T-helper 2 cell treated with Interferon-gamma antibody and Interleukin-4, amounts not matched to agents 100 ng/mL and 5 ng/mL, for 36 hours (primary cell): Measurements from ENCODE around the gene TRIM69. TPM values are rescaled to one million over a fixed set of nuclear protein-coding genes. Genes with fewer than 3 reads are reported as not detected.
"Not testable (repeated sequence)": the region's sequence is repeated elsewhere in the genome, so short reads cannot be mapped to it uniquely, and the experiment has no call there.

ENCODE experiments used
- intact Hi-C: fragments of 100-400 bp; cut with micrococcal nuclease; formaldehyde crosslinking; loops from one replicate; pipeline ENCODE4 v1.15.1; 2023
- total RNA-seq: library from RNA; stranded (reverse); gene quantifications from 2 replicates; pipeline ENCODE4 v1.2.3, GENCODE V29; 2022

TRIM69 gene
- total RNA-seq, 1 donor from 2014 or later = 55.7 TPM

DNA sequence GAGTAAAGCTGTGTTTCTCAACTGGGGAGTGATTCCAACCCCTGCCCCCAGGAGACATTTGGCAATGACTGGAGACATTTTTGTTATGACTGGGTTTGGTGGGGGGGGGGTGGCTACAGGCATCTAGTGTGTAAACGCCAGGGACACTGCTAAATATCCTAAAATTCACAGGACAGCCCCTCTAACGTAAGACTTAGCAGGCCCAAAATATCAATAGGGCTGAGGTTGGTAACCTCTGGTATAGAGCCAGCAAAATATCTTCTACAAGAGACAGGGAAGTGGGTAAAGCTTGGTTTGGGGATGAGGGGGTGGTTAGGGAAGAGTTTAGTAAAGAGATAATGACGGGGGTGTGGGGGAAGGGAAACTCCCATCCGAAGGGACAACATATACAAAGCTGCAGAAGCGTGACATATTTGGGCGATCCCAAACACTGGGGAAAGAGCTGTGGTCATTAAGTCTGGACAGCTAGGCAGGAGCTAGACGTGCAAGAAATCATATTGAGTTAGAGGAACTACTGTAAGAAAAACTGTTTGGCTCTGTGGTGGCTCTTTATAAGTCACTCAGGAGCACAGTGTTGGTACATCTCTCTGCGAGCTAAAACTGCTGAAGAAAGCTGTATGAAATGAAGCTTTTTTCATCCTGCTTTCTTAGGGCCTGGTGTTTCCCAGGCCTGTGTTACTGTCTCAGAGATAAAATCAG is 697 bp upstream of the TRIM69 start:
- intact Hi-C loops = loop anchor here (2.0 to 5.0 kb wide), 2 partner anchors 17 to 138 kb away; no protein-coding TSS in a partner anchor

DNA sequence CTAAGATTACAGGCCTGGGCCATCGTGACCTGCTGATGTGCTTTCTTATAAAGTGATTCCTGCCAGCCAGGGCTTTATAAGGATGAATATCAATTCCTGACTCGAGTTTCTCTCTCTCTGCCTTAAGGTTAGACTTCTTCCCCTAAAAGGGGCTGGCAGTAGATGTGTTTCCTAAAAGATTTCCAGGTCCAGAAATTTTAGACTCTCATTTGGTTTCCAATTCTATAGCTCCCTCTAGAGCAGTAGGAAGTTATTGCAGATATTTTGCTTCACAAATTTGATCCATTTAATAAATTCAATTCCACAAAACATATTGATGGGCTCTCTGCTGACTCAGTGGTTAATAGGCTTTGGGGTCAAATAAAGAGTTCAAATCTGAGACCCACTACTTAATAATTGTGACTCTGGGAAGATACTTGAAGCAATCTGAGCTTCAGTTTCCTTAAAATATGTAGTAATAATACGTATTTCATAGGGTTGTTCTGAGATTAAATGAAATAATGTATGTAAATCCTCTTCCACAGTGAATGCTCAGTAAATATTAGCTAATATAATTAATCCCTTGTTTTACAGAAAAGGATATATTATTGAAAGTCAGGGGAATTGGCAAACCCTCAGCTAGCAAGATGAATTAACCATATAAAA is 2.1 kb downstream of the TRIM69 start:
- intact Hi-C loops = loop anchor here (1.0 to 5.0 kb wide), 4 partner anchors 24 to 160 kb away; partner anchors contain the start of gene SPG11

DNA sequence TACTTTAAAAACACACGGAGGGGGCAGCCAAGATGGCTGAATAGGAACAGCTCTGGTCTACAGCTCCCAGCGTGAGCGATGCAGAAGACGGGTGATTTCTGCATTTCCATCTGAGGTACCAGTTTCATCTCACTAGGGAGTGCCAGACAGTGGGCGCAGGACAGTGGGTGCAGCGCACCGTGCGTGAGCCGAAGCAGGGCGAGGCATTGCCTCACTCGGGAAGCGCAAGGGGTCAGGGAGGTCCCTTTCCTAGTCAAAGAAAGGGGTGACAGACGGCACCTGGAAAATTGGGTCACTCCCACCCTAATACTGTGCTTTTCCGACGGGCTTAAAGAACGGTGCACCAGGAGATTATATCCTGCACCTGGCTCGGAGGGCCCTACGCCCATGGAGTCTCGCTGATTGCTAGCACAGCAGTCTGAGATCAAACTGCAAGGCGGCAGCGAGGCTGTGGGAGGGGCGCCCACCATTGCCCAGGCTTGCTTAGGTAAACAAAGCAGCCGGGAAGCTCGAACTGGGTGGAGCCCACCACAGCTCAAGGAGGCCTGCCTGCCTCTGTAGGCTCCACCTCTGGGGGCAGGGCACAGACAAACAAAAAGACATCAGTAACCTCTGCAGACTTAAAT is 3.0 kb downstream of the TRIM69 start:
- intact Hi-C loops = loop anchor here (5.0 kb wide), 1 partner anchor 142 kb away; no protein-coding TSS in a partner anchor

GRCh38 chr15:44743454-44743853 is 7.1 kb downstream of the TRIM69 start:
- intact Hi-C loops = not testable (repeated sequence)

- intact Hi-C loops = no loop called here
Observed at GRCh38 chr15:44753345-44753744, 17.0 kb downstream of the TRIM69 start.

DNA sequence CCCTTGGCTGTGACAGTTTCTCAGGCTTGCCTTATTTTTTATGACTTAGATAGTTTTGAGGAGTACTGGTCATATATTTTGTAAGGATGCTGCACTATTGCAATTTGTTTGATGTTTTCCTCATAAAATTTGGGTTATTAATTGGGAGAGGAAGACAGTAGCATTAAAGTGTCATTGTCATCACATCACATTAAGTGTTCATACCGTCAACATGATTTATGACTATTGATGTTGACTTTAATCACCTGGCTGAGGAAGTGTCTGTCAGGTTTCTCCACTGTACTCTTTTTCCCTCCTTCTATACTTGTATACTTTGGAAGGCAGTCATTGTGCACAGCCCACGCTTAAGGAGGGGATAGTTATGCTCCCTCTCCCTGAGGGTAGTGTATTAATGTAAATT is 26.9 kb downstream of the TRIM69 start:
- intact Hi-C loops = no loop called here

DNA sequence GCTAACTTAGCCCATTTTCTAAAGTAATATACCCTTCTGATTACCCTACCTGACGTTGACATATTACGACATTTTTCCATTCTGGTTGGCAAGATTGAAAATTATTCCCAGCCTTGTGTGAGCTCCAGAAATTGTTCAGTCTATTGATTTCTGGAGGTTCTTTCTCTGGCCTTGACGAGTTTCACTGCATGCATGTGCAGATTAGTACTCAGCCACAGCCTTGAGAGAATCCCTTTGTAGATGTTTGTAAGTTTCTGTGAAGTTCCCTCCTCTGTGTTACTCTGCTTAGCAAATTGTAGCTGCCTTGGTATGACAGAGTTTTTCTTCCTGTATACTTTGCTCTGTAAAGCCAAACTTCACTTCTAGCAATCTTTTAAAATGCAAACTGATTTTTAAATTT is 27.5 kb downstream of the TRIM69 start:
- intact Hi-C loops = no loop called here

DNA sequence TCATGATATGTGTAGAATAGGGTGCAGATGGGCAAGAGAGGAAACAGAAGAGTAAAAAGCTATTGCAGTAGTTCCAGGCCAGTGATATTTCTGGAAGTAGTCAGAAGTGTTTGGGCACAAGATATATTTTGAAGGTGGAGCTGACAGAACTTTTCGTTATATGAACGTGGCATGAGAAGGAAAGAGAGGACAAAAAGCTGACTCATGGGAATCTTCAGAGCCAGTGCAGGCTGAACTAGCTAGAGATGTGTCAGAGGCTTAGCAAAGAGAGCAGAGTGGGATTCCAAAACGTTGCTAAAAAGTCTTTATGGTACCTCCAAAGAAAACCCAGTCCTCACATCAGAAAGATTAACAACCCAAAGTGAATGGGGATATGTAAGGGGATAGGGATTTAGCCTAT is 28.7 kb downstream of the TRIM69 start:
- intact Hi-C loops = no loop called here

- intact Hi-C loops = no loop called here
Observed at GRCh38 chr15:44769521-44769920, 33.2 kb downstream of the TRIM69 start.

DNA sequence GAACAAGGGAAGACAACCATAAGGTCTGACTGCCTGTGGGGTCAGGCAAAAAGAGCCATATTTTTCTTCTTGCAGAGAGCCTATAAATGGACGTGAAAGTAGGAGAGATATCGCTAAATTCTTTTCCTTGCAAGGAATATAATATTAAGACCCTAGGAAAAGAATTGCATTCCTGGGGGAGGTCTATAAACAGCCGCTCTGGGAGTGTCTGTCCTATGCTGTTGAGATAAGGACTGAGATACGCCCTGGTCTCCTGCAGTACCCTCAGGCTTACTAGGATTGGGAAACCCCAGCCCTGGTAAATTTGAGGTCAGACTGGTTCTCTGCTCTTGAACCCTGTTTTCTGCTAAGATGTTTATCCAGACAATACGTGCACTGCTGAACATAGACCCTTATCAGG is 34.4 kb downstream of the TRIM69 start:
- intact Hi-C loops = not testable (repeated sequence)

DNA sequence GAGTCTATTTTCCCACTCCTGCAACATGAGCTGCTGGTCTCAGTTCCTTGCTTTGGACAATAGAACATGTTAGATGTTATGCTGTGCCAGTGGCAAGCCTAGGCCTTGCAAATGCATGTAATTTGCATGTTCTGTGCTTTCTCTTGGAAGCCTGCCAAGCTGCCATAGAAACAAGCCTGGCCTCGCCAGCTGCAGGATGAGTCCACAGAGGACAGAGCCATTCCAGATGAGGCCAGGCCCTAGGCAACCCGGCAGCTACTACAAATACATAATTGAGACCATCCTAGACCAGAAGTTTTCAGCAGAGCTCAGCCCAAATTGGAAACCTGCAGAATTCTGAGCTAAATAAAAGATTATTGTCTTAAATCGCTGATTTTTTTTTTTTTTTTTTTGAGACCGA is 39.6 kb downstream of the TRIM69 start:
- intact Hi-C loops = no loop called here

- intact Hi-C loops = no loop called here
Observed at GRCh38 chr15:44779761-44780160, 43.4 kb downstream of the TRIM69 start.

GRCh38 chr15:44780608-44781007 is 44.3 kb downstream of the TRIM69 start:
- intact Hi-C loops = no loop called here

DNA sequence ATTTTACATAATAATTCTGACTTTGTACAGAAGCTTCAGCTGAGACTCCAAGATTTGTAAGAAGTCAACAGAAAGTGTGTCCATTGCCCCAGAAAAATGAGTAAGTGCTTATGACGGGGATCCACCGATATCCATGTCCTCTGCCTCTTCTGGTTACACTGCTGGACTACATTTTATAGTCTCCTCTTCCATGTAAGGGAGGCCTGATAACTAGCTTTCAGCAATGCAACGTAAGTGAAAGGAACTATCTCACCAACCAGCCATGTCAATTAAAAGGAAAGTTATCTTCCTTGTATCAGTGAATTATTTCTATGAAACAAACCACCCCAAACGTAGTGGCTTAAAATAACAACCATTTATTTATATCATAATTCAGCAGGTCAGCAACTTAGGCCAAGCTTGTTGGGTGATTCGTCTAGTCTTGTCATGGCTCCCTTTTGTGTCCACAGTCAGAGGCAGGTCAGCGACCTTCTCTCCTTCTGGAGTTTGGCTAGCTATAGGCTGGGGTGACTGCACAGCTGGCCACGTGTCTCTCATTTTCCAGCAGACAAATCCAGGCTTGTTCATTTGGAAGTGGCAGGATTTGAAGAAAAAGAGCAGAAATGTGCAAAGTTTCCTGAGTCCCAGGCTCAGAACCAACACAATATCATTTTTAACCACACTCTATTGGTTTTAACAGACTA is 44.9 kb downstream of the TRIM69 start:
- intact Hi-C loops = no loop called here

DNA sequence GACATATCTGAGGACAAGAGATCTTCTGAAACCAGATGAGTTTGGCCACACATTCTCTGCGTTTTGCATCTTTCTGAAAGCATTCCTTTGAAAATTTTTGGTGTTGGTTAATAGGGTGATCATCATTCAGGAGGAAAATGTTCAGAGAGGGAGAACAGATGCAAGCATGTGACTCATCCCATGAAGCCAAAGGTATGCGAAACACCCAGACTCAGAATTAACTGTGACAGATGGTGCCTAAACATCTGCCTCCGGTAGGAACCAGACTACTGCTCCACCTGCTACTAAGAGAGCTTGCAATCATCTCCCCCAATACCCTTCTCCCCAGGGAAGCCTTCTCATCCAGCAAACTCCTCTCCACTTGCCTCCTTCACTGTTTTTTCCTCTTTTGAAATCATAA is 46.2 kb downstream of the TRIM69 start:
- intact Hi-C loops = no loop called here

DNA sequence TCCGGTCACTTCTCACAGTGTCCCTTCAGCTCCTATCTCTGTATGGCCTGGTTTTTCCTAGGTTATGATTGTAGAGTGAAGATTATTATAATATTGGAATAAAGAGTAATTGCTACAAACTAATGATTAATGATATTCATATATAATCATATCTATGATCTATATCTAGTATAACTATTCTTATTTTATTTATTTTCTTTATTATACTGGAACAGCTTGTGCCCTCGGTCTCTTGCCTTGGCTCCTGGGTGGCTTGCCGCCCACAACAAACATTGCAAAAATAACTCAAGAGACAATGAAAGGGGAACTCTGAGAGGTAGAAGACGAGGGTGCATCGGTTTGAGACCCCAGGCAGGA is 48.6 kb downstream of the TRIM69 start:
- intact Hi-C loops = not testable (repeated sequence)

DNA sequence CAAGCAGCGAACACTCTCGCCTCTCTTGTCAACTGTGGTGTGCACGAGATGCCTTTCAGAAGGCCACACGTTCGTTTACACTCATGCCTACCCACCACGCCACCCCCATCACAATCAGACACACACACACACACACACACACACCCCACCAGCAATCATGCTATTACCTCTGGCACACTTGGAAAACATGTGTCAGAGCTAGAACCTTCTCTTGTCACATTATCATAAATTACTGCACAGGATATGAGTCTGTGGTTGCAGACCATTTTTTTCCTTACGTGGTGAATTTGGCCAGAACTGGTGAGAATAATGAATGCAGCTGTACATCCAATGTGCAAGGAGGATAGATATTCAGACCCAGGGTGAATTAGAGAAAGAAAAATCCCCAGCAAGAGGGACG is 52.4 kb downstream of the TRIM69 start:
- intact Hi-C loops = no loop called here

GRCh38 chr15:44790215-44790614 is 53.9 kb downstream of the TRIM69 start:
- intact Hi-C loops = no loop called here

DNA sequence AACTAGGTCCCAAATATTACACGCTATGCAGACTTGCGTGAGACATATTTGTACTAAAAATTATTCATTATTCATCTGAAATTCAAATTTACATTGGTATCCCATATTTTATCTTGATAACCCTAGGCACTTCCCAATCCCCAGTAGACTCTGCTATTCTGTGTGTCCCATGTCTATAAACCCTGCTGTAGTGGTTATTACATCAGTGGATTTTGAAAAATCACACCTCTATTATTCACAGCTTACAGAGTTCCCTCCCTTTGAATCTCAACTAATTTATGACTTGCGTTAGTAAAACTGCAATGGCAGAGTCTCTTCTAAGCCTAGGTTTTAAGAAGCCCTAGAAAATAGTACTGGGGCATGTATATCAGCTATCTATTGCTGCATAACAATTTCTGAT is 54.3 kb downstream of the TRIM69 start:
- intact Hi-C loops = no loop called here

GRCh38 chr15:44792715-44793114 is 56.4 kb downstream of the TRIM69 start:
- intact Hi-C loops = no loop called here

GRCh38 chr15:44794072-44794471 is 57.7 kb downstream of the TRIM69 start:
- intact Hi-C loops = no loop called here

- intact Hi-C loops = no loop called here
Observed at GRCh38 chr15:44796508-44796907, 60.2 kb downstream of the TRIM69 start.
